PC-3 (cell line): ENCODE measurements around the gene CAMK2N2. TPM values are rescaled to one million over a fixed set of nuclear protein-coding genes. Genes with fewer than 3 reads are reported as not detected.
A peak's percentile ranks its signal among the peaks of the same experiment; 100 is the strongest.

Experiments
- ATAC-seq: fragments of 200-7000 bp; cut with Tn5 transposase; 2 replicates; pipeline ENCODE4 v1.9.1; 2020; ENCODE audit warnings: mild to moderate bottlenecking, moderate library complexity
- BruUV-seq: library from RNA; stranded (reverse); fragments of 400-500 nt; replicated peaks from 2 replicates; lab custom pipeline; 2021; lab: Mats Ljungman, UMichigan
- CTCF ChIA-PET: fragments of 300-600 bp; sonication (Branson Sonifier 250); formaldehyde crosslinking; loops from one replicate; lab custom pipeline; 2022; ENCODE audit warnings: antibody characterized with exemption; lab: Charles Lee
- POLR2A ChIA-PET: fragments of 300-600 bp; sonication (Branson Sonifier 250); formaldehyde crosslinking; loops from one replicate; lab custom pipeline; 2022; ENCODE audit warnings: antibody characterized with exemption; ENCODE audit not compliant: unreplicated experiment; lab: Charles Lee
- DNase-seq: peaks from one replicate; pipeline ENCODE4 v3.0.0-alpha.2; 2015
- H2AFZ ChIP-seq: fragments of 300-600 bp; sonication (generic); 2 replicates; pipeline ENCODE4 v1.6.0; 2016; ENCODE audit warnings: antibody characterized with exemption, low read length
- H3F3A ChIP-seq: fragments of 300-600 bp; sonication (generic); one replicate; pipeline ENCODE4 v1.6.0; 2017; ENCODE audit warnings: antibody characterized with exemption, low read length, control low read depth, mild to moderate bottlenecking; ENCODE audit not compliant: unreplicated experiment
- H3K27ac ChIP-seq: fragments of 300-600 bp; sonication (generic); 2 replicates; pipeline ENCODE4 v1.5.1; 2016; ENCODE audit warnings: mild to moderate bottlenecking, low read length
- H3K27me3 ChIP-seq: fragments of 300-600 bp; sonication (generic); 2 replicates; pipeline ENCODE4 v1.6.1; 2016; ENCODE audit warnings: low read length, mixed read lengths
- H3K36me3 ChIP-seq: fragments of 300-600 bp; sonication (generic); 2 replicates; pipeline ENCODE4 v1.6.1; 2016; ENCODE audit warnings: low read depth, mixed run types, low read length, mixed read lengths
- H3K4me1 ChIP-seq: fragments of 300-600 bp; sonication (generic); 2 replicates; pipeline ENCODE4 v1.5.1; 2016; ENCODE audit warnings: low read length; ENCODE audit not compliant: insufficient read depth
- H3K4me2 ChIP-seq: fragments of 300-600 bp; sonication (generic); 2 replicates; pipeline ENCODE4 v1.6.0; 2016; ENCODE audit warnings: low read length
- H3K4me3 ChIP-seq: fragments of 300-600 bp; sonication (generic); 2 replicates; pipeline ENCODE4 v1.5.1; 2016; ENCODE audit warnings: mild to moderate bottlenecking, low read length, mixed read lengths
- H3K79me2 ChIP-seq: fragments of 300-600 bp; sonication (generic); 2 replicates; pipeline ENCODE4 v1.6.1; 2017; ENCODE audit warnings: low read length, mixed read lengths
- H3K9ac ChIP-seq: fragments of 300-600 bp; sonication (generic); 2 replicates; pipeline ENCODE4 v1.6.0; 2016; ENCODE audit warnings: mild to moderate bottlenecking, low read length
- H3K9me2 ChIP-seq: fragments of 300-600 bp; sonication (generic); replicated peaks from 2 replicates; pipeline ENCODE4 v1.6.1; 2016; ENCODE audit warnings: mixed run types, low read length, mixed read lengths
- H3K9me3 ChIP-seq: fragments of 300-600 bp; sonication (generic); 2 replicates; pipeline ENCODE4 v1.6.1; 2016; ENCODE audit warnings: low read length, mixed read lengths
- H4K20me1 ChIP-seq: fragments of 300-600 bp; sonication (generic); 2 replicates; pipeline ENCODE4 v1.6.1; 2016; ENCODE audit warnings: low read length, mixed read lengths
- CTCF ChIP-seq: fragments of 300-600 bp; sonication (generic); conservative IDR thresholded peaks from 2 replicates; pipeline ENCODE4 v1.5.1; 2017; ENCODE audit warnings: antibody characterized with exemption, low read depth, mild to moderate bottlenecking, low read length
- EZH2 ChIP-seq: fragments of 300-600 bp; sonication (generic); IDR thresholded peaks from one replicate; pipeline ENCODE4 v1.6.1; 2017; ENCODE audit warnings: antibody characterized with exemption, mild to moderate bottlenecking, low read length; ENCODE audit not compliant: unreplicated experiment
- EZH2phosphoT487 ChIP-seq: fragments of 300-600 bp; sonication (generic); IDR thresholded peaks from 2 replicates; pipeline ENCODE4 v1.6.1; 2018; ENCODE audit warnings: mild to moderate bottlenecking, antibody characterized with exemption, low read length, borderline replicate concordance
- intact Hi-C: fragments of 100-400 bp; cut with micrococcal nuclease; formaldehyde crosslinking; loops from 2 replicates; pipeline ENCODE4 v1.9.0; 2023
- total RNA-seq: library from RNA; depleted of rRNA; stranded (reverse); fragments of >200 nt; gene quantifications from 2 replicates; pipeline ENCODE4 v1.2.3, GENCODE V29; 2014

CAMK2N2 gene
- total RNA-seq, 1 experiment from 2014 or later = 1.1 TPM

DNA sequence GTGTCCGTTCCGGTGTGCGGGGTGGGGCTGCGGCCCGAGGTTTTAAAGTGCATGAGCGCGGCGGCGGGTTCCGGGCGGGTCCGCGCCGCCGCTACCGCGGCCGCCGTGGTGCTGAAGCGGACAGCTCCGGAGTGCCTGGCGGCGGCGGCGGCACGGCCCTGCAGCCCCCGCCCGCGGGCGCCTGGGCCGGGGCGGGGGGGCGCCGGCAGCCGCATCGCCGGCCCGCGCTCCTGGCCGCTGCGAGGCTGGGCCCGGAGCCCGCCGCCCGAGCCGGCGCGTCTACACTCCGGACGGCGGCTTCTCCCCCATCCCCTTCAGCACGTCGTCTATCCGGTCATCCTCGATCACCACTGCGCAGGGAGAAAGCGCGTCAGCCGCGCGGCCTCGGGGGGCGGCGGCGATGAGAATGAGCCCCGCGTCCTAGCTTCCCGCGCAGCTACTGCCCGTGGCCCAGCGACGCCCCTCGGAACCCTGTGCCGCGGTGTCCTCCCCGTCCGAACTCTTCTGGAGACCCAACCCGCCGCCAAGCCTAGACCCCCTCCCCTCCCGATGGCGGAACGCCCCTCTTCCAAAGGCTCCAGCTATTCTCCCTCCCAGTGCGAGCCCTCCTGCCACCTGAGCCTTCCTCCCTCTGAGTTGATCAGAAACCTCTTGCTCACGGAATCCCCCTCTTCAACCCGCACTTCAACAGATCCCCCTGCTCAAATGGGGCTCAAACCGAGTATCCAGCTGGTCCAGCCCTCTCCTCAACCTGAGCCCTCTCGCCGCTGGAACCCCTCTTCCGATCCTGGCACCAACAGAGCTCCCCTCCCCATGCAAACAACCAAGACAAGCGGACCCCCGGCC, 1.3 kb downstream of the CAMK2N2 start:
- ChIA-PET CTCF (no interaction called here), POLR2A (no interaction called here)
- Histone ChIP-seq H3K79me2 (no peaks in the 10 kb centered on the region), H3K9me2 (no peaks in the 10 kb centered on the region), H2AFZ (peak overlapping the region; percentile 78; the same call in 1 of the 2 replicates), H3K9me3 (no peaks in the 10 kb centered on the region), H4K20me1 (peaks cover 12% of the 10 kb centered on the region; the same call in 1 of the 2 replicates), H3F3A (no peaks in the 10 kb centered on the region), H3K9ac (no peak overlapping the region), H3K36me3 (no peaks in the 10 kb centered on the region), H3K4me1 (peaks cover 19% of the 10 kb centered on the region), H3K4me3 (peak overlapping the region; percentile 76), H3K27ac (no peak overlapping the region), H3K4me2 (peak overlapping the region; percentile 97), H3K27me3 (no peaks in the 10 kb centered on the region)
- peak; percentile 22 for ATAC-seq
- TF ChIP-seq EZH2phosphoT487 = no peak
- TF ChIP-seq CTCF = no peak
- no peak for TF ChIP-seq EZH2
- peak; percentile 34 for DNase-seq
- TSS peak; percentile 29 for BruUV-seq
- intact Hi-C loops = no loop called here

- H3K4me1 ChIP-seq = peaks cover 19% of the 10 kb centered on the region
- H3F3A ChIP-seq = no peaks in the 10 kb centered on the region
- no peak for TF ChIP-seq EZH2phosphoT487
- no peak for TF ChIP-seq CTCF
- TF ChIP-seq EZH2 = no peak
- H4K20me1 ChIP-seq = peaks cover 12% of the 10 kb centered on the region; the same call in 1 of the 2 replicates
- intact Hi-C loops = no loop called here
- ATAC-seq (no peak), DNase-seq (no peak)
- H3K79me2 ChIP-seq = no peaks in the 10 kb centered on the region
- no peak overlapping the region for H3K4me3 ChIP-seq
- H3K36me3 ChIP-seq = no peaks in the 10 kb centered on the region
- H3K4me2 ChIP-seq = no peak overlapping the region
- POLR2A ChIA-PET = no interaction called here
- H3K27me3 ChIP-seq = no peaks in the 10 kb centered on the region
- no peak overlapping the region for H3K27ac ChIP-seq
- BruUV-seq = no TSS peak
- no peak overlapping the region for H2AFZ ChIP-seq
- CTCF ChIA-PET = no interaction called here
- H3K9me2 ChIP-seq = no peaks in the 10 kb centered on the region
- no peak overlapping the region for H3K9ac ChIP-seq
- H3K9me3 ChIP-seq = no peaks in the 10 kb centered on the region
These were observed 1.9 kb downstream of the CAMK2N2 start for GRCh38 chr3:184259396-184259877.

DNA sequence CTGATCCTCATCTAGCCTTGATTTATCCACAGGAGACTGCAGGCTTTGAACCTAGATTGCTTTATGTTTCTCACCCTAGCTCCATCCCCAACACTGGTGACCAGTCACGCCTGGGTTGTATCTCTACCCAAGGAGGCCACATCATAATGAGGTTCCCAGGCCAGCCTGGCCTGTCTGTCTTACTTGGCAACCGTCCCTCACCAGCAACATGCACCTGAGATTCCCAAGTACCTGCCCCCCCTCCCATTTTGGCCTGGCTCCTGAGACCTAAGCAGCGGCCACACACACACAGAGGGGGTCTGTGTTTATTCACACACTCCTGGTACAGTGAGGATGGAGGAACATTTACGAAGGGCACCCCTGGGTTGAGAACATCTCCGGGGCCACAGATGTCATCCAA, 2.4 kb downstream of the CAMK2N2 start:
- BruUV-seq = no TSS peak
- Histone ChIP-seq H3K27me3 (no peaks in the 10 kb centered on the region), H3K9ac (no peak overlapping the region), H4K20me1 (peaks cover 12% of the 10 kb centered on the region; the same call in 1 of the 2 replicates), H3K9me2 (no peaks in the 10 kb centered on the region), H3K36me3 (no peaks in the 10 kb centered on the region), H2AFZ (no peak overlapping the region), H3K4me1 (peaks cover 19% of the 10 kb centered on the region), H3F3A (no peaks in the 10 kb centered on the region), H3K4me3 (no peak overlapping the region), H3K79me2 (peaks cover 3% of the 10 kb centered on the region; the same call in 1 of the 2 replicates), H3K9me3 (no peaks in the 10 kb centered on the region), H3K27ac (no peak overlapping the region), H3K4me2 (no peak overlapping the region)
- POLR2A ChIA-PET = no interaction called here
- no peak for DNase-seq
- TF ChIP-seq CTCF (no peak), EZH2 (no peak), EZH2phosphoT487 (no peak)
- CTCF ChIA-PET = no interaction called here
- ATAC-seq = no peak
- intact Hi-C loops = no loop called here
